HG02973 (cell line): ENCODE measurements around the gene UCK2.

Experiments used
- ATAC-seq: cut with Tn5 transposase; IDR thresholded peaks from one replicate; pipeline ENCODE4 v1.9.1; 2021; ENCODE audit warnings: moderate library complexity; ENCODE audit not compliant: unreplicated experiment

UCK2 gene

GRCh38 chr1:165928075-165928731 lies 100.8 kb downstream of the UCK2 start:
- peak; percentile 53 for ATAC-seq

GRCh38 chr1:165930961-165931360 lies 103.5 kb downstream of the UCK2 start:
- no peak for ATAC-seq

GRCh38 chr1:165933446-165934170 lies 106.2 kb downstream of the UCK2 start:
- no peak for ATAC-seq

- no peak for ATAC-seq
Observed at GRCh38 chr1:165936542-165936941, 109.1 kb downstream of the UCK2 start.

- no peak for ATAC-seq
Observed at GRCh38 chr1:165937829-165938228, 110.4 kb downstream of the UCK2 start.

GRCh38 chr1:165938844-165939243 lies 111.4 kb downstream of the UCK2 start:
- no peak for ATAC-seq

- no peak for ATAC-seq
Observed at GRCh38 chr1:165941531-165941930, 114.1 kb downstream of the UCK2 start.

- ATAC-seq = no peak
Observed at GRCh38 chr1:165942062-165942461, 114.6 kb downstream of the UCK2 start.

- peak; percentile 62 for ATAC-seq
Observed at GRCh38 chr1:165942927-165943597, 115.6 kb downstream of the UCK2 start.

- ATAC-seq = no peak
Observed at GRCh38 chr1:165945911-165946310, 118.5 kb downstream of the UCK2 start.

GRCh38 chr1:165947797-165948455 lies 120.5 kb downstream of the UCK2 start:
- ATAC-seq = no peak

- no peak for ATAC-seq
Observed at GRCh38 chr1:165949335-165950130, 122.1 kb downstream of the UCK2 start.

- ATAC-seq = no peak
Observed at GRCh38 chr1:165954940-165955339, 127.5 kb downstream of the UCK2 start.

GRCh38 chr1:165958306-165958705 lies 130.9 kb downstream of the UCK2 start:
- ATAC-seq = no peak

GRCh38 chr1:165960136-165960535 lies 132.7 kb downstream of the UCK2 start:
- ATAC-seq = no peak

GRCh38 chr1:165960881-165961280 lies 133.5 kb downstream of the UCK2 start:
- ATAC-seq = no peak
